Neural cell (in vitro differentiated cells): ENCODE data around the gene GNA12.

Source experiments
- CTCF ChIP-seq: fragments of 450-650 bp; IDR thresholded peaks from 2 replicates; pipeline ENCODE4 v1.5.1; 2014; ENCODE audit warnings: antibody characterized with exemption, mild to moderate bottlenecking, moderate library complexity; ENCODE audit not compliant: poor library complexity, severe bottlenecking
- EP300 ChIP-seq: fragments of 450-650 bp; conservative IDR thresholded peaks from 2 replicates; pipeline ENCODE4 v1.6.1; 2014; ENCODE audit warnings: antibody characterized with exemption, mild to moderate bottlenecking, moderate library complexity; ENCODE audit not compliant: poor library complexity, severe bottlenecking
- EZH2 ChIP-seq: fragments of 200-600, 300-800 bp; shearing (Covaris generic), sonication (generic); IDR thresholded peaks from 2 replicates; pipeline ENCODE4 v1.6.1; 2014; ENCODE audit warnings: antibody characterized with exemption, low read length, borderline replicate concordance, mild to moderate bottlenecking; ENCODE audit not compliant: insufficient read depth, poor library complexity, severe bottlenecking
- MXI1 ChIP-seq: fragments of 450-650 bp; conservative IDR thresholded peaks from 2 replicates; pipeline ENCODE4 v1.6.1; 2014; ENCODE audit warnings: antibody characterized with exemption, mild to moderate bottlenecking; ENCODE audit not compliant: poor library complexity, severe bottlenecking
- POLR2AphosphoS5 ChIP-seq: IDR thresholded peaks from 2 replicates; pipeline ENCODE4 v1.6.1; 2012
- RAD21 ChIP-seq: fragments of 450-650 bp; conservative IDR thresholded peaks from 2 replicates; pipeline ENCODE4 v1.6.1; 2014; ENCODE audit warnings: antibody characterized with exemption, mild to moderate bottlenecking, moderate library complexity
- REST ChIP-seq: IDR thresholded peaks from 2 replicates; pipeline ENCODE4 v1.6.1; 2012; ENCODE audit warnings: borderline replicate concordance
- SMC3 ChIP-seq: fragments of 450-650 bp; conservative IDR thresholded peaks from 2 replicates; pipeline ENCODE4 v1.6.1; 2014; ENCODE audit warnings: antibody characterized with exemption, mild to moderate bottlenecking, moderate library complexity; ENCODE audit not compliant: poor library complexity
- TAF1 ChIP-seq: IDR thresholded peaks from 2 replicates; pipeline ENCODE4 v1.6.1; 2012; ENCODE audit warnings: low read depth

GRCh38 chr7:2735744-2736143, 108.4 kb downstream of the GNA12 start:
- TF ChIP-seq CTCF (no peak), TAF1 (no peak), POLR2AphosphoS5 (no peak), SMC3 (no peak), RAD21 (no peak), EP300 (no peak), EZH2 (no peak), REST (no peak), MXI1 (no peak)
